Measurements from ENCODE around the gene OIT3. TPM values are rescaled to one million over a fixed set of nuclear protein-coding genes. Genes with fewer than 3 reads are reported as not detected.

OIT3 gene
- total RNA-seq, 1 experiment from 2014 or later, result not detected

DNA sequence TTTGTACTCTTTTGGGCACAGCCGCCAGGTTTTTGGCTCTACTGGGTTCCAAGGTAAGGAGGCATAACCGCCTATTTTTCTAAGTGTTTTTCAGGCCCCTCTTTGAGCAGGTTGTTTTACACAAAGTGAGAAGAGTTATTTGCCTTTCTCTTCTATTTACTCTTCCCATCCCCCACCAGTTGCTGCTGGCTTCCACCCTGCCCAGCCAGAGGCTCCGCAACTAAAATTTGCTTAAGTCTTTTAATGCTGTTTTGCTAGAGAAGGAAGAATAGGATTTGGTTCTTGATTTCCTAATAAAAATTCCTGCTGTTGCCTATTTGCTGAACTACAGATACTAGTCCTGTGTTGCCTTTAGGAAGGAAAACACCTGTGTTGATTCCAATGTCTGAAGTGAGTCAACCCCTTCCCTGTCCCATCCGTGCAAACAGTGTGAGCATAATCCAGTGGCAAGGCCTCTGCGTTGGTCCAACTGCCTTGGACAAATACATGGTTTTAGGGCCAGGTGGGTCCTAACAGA lies 59.2 kb downstream of the OIT3 start:
- Mint-ChIP-seq H3K27me3 (ENCODE audit: insufficient read depth, unreplicated experiment) (no peaks in the 10 kb centered on the region), H3K9me3 (ENCODE audit: unreplicated experiment) (no peaks in the 10 kb centered on the region)
- no peak for TF ChIP-seq CTCF (IDR thresholded peaks at IDR 0.05; ENCODE audit: unreplicated experiment)

GRCh38 chr10:72953687-72954086 lies 60.1 kb downstream of the OIT3 start:
- intact Hi-C loops (cut with micrococcal nuclease), result no loop called here
- POLR2A ChIA-PET, result interaction anchor here (0.6 to 0.7 kb wide), 2 partner anchors 8 to 76 kb away, joined by 4 read pairs; no protein-coding TSS in a partner anchor
- Mint-ChIP-seq H3K36me3 (ENCODE audit: insufficient read depth, unreplicated experiment) (no peaks in the 10 kb centered on the region), H3K4me1 (ENCODE audit: insufficient read depth, unreplicated experiment) (no peaks in the 10 kb centered on the region), H3K27ac (ENCODE audit: low read depth, unreplicated experiment) (no peak overlapping the region), H3K27me3 (ENCODE audit: insufficient read depth, unreplicated experiment) (no peaks in the 10 kb centered on the region), H3K9me3 (ENCODE audit: unreplicated experiment) (no peaks in the 10 kb centered on the region), H3K4me3 (ENCODE audit: unreplicated experiment) (no peak overlapping the region)
- CTCF ChIA-PET, result interaction anchor here (0.6 to 0.8 kb wide), 3 partner anchors 11 to 589 kb away, joined by 3 read pairs; no protein-coding TSS in a partner anchor
- BruUV-seq (replicated peaks), result no TSS peak
- TF ChIP-seq CTCF (IDR thresholded peaks at IDR 0.05; ENCODE audit: unreplicated experiment), result no peak
- DNase-seq (ENCODE audit: unreplicated experiment), result no peak

More for the DNA sequence above, 59.2 kb downstream of the OIT3 start:
- no TSS peak for BruUV-seq (replicated peaks)
- H3K4me3 Mint-ChIP-seq (ENCODE audit: unreplicated experiment), result no peak overlapping the region
- H3K36me3 Mint-ChIP-seq (ENCODE audit: insufficient read depth, unreplicated experiment), result no peaks in the 10 kb centered on the region
- intact Hi-C loops (cut with micrococcal nuclease), result no loop called here
- no peak overlapping the region for H3K27ac Mint-ChIP-seq (ENCODE audit: low read depth, unreplicated experiment)
- H3K4me1 Mint-ChIP-seq (ENCODE audit: insufficient read depth, unreplicated experiment), result no peaks in the 10 kb centered on the region
- ChIA-PET POLR2A (interaction anchor here (0.6 kb wide), 1 partner anchor 9 kb away, joined by 4 read pairs; no protein-coding TSS in a partner anchor), CTCF (interaction anchor here (0.8 kb wide), 1 partner anchor 588 kb away, joined by 3 read pairs; no protein-coding TSS in a partner anchor)
- DNase-seq (ENCODE audit: unreplicated experiment), result no peak

GRCh38 chr10:72954230-72954595 lies 60.7 kb downstream of the OIT3 start:
- POLR2A ChIA-PET, result interaction anchor here (0.7 kb wide), 1 partner anchor 76 kb away, joined by 4 read pairs; no protein-coding TSS in a partner anchor
- Mint-ChIP-seq H3K27ac (ENCODE audit: low read depth, unreplicated experiment) (no peak overlapping the region), H3K36me3 (ENCODE audit: insufficient read depth, unreplicated experiment) (no peaks in the 10 kb centered on the region), H3K9me3 (ENCODE audit: unreplicated experiment) (no peaks in the 10 kb centered on the region), H3K27me3 (ENCODE audit: insufficient read depth, unreplicated experiment) (no peaks in the 10 kb centered on the region), H3K4me1 (ENCODE audit: insufficient read depth, unreplicated experiment) (no peaks in the 10 kb centered on the region), H3K4me3 (ENCODE audit: unreplicated experiment) (no peak overlapping the region)
- no peak for TF ChIP-seq CTCF (IDR thresholded peaks at IDR 0.05; ENCODE audit: unreplicated experiment)
- intact Hi-C loops (cut with micrococcal nuclease), result no loop called here
- CTCF ChIA-PET, result no interaction called here
- BruUV-seq (replicated peaks), result no TSS peak
- no peak for DNase-seq (ENCODE audit: unreplicated experiment)

- POLR2A ChIA-PET, result interaction anchor here (0.7 kb wide), 1 partner anchor 77 kb away, joined by 4 read pairs; no protein-coding TSS in a partner anchor
- no peak within 1 kb of the TSS for H3K27ac Mint-ChIP-seq (ENCODE audit: low read depth, unreplicated experiment)
These were observed 61.3 kb downstream of the OIT3 start, which contains the start of gene PLA2G12B for GRCh38 chr10:72954596-72955554. Gene PLA2G12B, minus strand, starts transcription at chr10:72954806. Its CDS starts 121 bp downstream, at chr10:72954685.

More at GRCh38 chr10:72954596-72955554, 61.3 kb downstream of the OIT3 start, which contains the start of gene PLA2G12B:
- Mint-ChIP-seq H3K4me3 (ENCODE audit: unreplicated experiment) (no peak within 1 kb of the TSS), H3K36me3 (ENCODE audit: insufficient read depth, unreplicated experiment) (no peaks in the 10 kb centered on the region), H3K27me3 (ENCODE audit: insufficient read depth, unreplicated experiment) (no peaks in the 10 kb centered on the region), H3K9me3 (ENCODE audit: unreplicated experiment) (no peaks in the 10 kb centered on the region), H3K4me1 (ENCODE audit: insufficient read depth, unreplicated experiment) (no peaks in the 10 kb centered on the region)
- CTCF ChIA-PET, result no interaction called here
- no peak for TF ChIP-seq CTCF (IDR thresholded peaks at IDR 0.05; ENCODE audit: unreplicated experiment)
- BruUV-seq (replicated peaks), result no TSS peak
- intact Hi-C loops (cut with micrococcal nuclease), result no loop called here
- DNase-seq (ENCODE audit: unreplicated experiment), result no peak

Data from MCF 10A (cell line).